ENCODE data around the gene TMEM74B. TPM values are rescaled to one million over a fixed set of nuclear protein-coding genes. Genes with fewer than 3 reads are reported as not detected.

The TMEM74B gene
- total and polyA plus RNA-seq, 10 donors, result 0.46 to 2.7 (median 0.77) TPM; not detected in 1

DNA sequence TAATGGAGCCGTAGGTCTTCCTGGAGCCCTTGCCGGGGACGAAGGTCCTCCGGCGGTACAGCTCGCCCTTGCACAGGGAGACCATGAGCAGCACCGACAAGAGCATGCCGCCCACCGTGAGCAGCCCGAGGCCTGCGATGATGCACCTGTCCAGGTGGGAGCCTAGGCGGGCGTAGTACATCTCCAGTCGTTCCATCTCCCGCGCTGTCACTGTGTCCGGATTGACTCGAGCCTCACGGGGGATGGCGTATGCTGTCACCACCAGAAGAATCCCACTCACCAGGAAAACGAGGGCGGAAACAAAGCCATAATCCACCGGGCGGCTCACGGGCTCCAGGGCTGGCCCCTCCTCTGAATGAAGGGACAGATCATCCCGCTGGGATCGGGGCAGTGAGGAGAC is 3.8 kb downstream of the TMEM74B start:
- TF ChIP-seq POLR2A (IDR thresholded peaks at IDR 0.05) (no peak), POLR2AphosphoS5 (IDR thresholded peaks at IDR 0.05) (peak in 1 of 3 donors; percentile 56)
- Histone ChIP-seq H3K27me3 (replicated peaks in 1 of 7) (peaks cover 0 to 32% (median 15%) of the 10 kb centered on the region in 7 donors), H3K36me3 (peaks cover 0 to 39% (median 4%) of the 10 kb centered on the region in 6 donors), H3K4me3 (no peak overlapping the region), H3K4me1 (peaks cover 0 to 18% (median 15%) of the 10 kb centered on the region in 6 donors), H3K9me3 (no peaks in the 10 kb centered on the region), H3K27ac (no peak overlapping the region)
- intact Hi-C loops (cut with DNase I; ENCODE audit: low total_unique reads), result no loop called here
- no peak for DNase-seq
- 91 to 97% (median 95%) methylated on average over 24 to 27 of the region's 27 CpGs for WGBS, 5 donors

DNA sequence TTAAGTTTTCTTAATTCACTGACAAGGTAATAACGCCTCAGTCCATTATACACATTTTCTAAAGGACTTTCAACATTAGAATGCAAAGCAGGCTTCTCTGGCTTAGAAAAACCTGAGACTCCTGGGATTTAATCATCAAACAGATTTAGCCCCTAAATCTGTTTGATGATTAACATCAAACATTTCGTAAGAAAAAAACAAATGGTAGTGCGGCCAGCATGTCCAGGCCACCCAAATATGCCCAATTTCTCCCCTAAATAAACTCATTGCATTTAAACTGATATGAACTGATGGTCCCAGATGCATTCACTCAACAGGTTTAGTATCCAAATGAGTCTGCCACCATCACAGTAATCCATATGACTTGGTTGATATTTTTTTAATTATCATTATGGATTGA is 6.2 kb downstream of the TMEM74B start:
- TF ChIP-seq POLR2A (IDR thresholded peaks at IDR 0.05) (no peak), POLR2AphosphoS5 (IDR thresholded peaks at IDR 0.05) (no peak)
- TF ChIP-seq, protein P1, sequence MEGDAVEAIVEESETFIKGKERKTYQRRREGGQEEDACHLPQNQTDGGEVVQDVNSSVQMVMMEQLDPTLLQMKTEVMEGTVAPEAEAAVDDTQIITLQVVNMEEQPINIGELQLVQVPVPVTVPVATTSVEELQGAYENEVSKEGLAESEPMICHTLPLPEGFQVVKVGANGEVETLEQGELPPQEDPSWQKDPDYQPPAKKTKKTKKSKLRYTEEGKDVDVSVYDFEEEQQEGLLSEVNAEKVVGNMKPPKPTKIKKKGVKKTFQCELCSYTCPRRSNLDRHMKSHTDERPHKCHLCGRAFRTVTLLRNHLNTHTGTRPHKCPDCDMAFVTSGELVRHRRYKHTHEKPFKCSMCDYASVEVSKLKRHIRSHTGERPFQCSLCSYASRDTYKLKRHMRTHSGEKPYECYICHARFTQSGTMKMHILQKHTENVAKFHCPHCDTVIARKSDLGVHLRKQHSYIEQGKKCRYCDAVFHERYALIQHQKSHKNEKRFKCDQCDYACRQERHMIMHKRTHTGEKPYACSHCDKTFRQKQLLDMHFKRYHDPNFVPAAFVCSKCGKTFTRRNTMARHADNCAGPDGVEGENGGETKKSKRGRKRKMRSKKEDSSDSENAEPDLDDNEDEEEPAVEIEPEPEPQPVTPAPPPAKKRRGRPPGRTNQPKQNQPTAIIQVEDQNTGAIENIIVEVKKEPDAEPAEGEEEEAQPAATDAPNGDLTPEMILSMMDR (IDR thresholded peaks at IDR 0.05 in 8 of 11, conservative IDR thresholded peaks at IDR 0.05 in 3 of 11), result no peak
- intact Hi-C loops (cut with DNase I; ENCODE audit: low total_unique reads), result no loop called here
- 92 to 97% (median 94%) methylated on average over 3 of the region's 3 CpGs for WGBS, 5 donors

DNA sequence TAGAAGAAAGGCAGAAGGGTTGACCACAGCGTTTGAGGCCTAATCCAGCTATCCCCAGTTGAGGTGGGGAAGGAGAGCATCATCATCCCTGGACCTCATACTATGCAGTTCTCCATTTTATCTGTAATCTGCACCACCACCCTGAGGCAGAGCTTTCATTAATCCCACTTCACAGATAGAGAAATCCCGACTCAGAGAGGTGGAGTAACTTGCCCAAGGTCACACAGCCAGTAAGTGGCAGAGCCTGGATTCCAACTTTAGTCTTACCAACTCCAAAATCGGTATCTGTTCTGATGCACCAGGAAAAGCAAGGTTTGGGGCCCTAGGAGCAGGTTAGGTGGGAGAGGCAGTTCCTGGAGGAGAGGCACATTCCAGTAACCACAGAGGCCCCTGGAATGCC is 6.7 kb downstream of the TMEM74B start:
- Histone ChIP-seq H3K36me3 (peaks cover 0 to 67% (median 10%) of the 10 kb centered on the region in 6 donors), H3K9me3 (no peaks in the 10 kb centered on the region), H3K27ac (no peak overlapping the region), H3K4me1 (no peaks in the 10 kb centered on the region), H3K27me3 (replicated peaks in 1 of 7) (peaks cover 0 to 5% (median 0%) of the 10 kb centered on the region in 7 donors), H3K4me3 (no peak overlapping the region)
- intact Hi-C loops (cut with DNase I; ENCODE audit: low total_unique reads), result no loop called here
- DNase-seq, result no peak
- WGBS, 5 donors, result 82 to 93% (median 86%) methylated on average over 3 of the region's 3 CpGs
- TF ChIP-seq, protein P1 (IDR thresholded peaks at IDR 0.05 in 8 of 11, conservative IDR thresholded peaks at IDR 0.05 in 3 of 11), result no peak
- TF ChIP-seq POLR2AphosphoS5 (IDR thresholded peaks at IDR 0.05) (no peak), POLR2A (IDR thresholded peaks at IDR 0.05) (no peak)

More for the DNA sequence above, 6.2 kb downstream of the TMEM74B start:
- Histone ChIP-seq H3K4me3 (no peak overlapping the region), H3K27ac (no peak overlapping the region), H3K4me1 (no peaks in the 10 kb centered on the region), H3K36me3 (peaks cover 0 to 62% (median 8%) of the 10 kb centered on the region in 6 donors), H3K9me3 (no peaks in the 10 kb centered on the region), H3K27me3 (replicated peaks in 1 of 7) (peaks cover 0 to 9% (median 0%) of the 10 kb centered on the region in 7 donors)
- no peak for DNase-seq

DNA sequence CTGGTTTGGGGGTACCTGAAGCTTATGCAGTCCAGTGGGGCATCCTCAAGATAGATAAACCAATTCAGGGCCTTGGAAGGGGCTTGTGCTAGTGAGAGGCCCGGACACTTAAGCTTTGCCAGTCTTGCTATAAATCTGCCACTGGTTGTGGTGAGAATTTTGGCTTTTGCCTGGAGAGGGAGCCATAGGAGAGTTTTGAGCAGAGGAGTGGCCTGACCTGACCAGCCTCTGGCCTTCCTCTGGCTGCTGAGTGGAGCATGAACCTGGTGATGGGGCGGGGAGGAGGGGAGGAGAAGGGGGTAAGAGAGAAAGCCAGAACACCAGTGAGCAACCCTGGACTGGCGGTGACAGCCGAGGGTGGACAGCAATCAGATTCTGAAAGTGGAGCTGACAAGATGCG is 7.1 kb downstream of the TMEM74B start:
- Histone ChIP-seq H3K36me3 (peaks cover 0 to 72% (median 12%) of the 10 kb centered on the region in 6 donors), H3K9me3 (no peaks in the 10 kb centered on the region), H3K4me3 (no peak overlapping the region), H3K27me3 (replicated peaks in 1 of 7) (peaks cover 0 to 1% (median 0%) of the 10 kb centered on the region in 7 donors), H3K4me1 (no peaks in the 10 kb centered on the region), H3K27ac (no peak overlapping the region)
- no peak for DNase-seq
- WGBS, 5 donors, result 91 to 96% (median 95%) methylated on average over 5 of the region's 5 CpGs
- intact Hi-C loops (cut with DNase I; ENCODE audit: low total_unique reads), result no loop called here
- TF ChIP-seq POLR2AphosphoS5 (IDR thresholded peaks at IDR 0.05), result no peak
- no peak for TF ChIP-seq POLR2A (IDR thresholded peaks at IDR 0.05)
- TF ChIP-seq, protein P1 (IDR thresholded peaks at IDR 0.05 in 8 of 11, conservative IDR thresholded peaks at IDR 0.05 in 3 of 11), result no peak

Data from spleen (tissue), 11 donors.